Activated naive CD8-positive, alpha-beta T cell treated with anti-CD3 and anti-CD28 coated beads, Interleukin-2, amount 50 U/mL, for 16 hours (primary cell): Measurements from ENCODE around the gene MATN1.

Source experiments
- DNase-seq: peaks from one replicate; pipeline ENCODE4 v3.0.0-alpha.2; 2020; ENCODE audit warnings: low read depth, low spot score

The MATN1 gene

DNA sequence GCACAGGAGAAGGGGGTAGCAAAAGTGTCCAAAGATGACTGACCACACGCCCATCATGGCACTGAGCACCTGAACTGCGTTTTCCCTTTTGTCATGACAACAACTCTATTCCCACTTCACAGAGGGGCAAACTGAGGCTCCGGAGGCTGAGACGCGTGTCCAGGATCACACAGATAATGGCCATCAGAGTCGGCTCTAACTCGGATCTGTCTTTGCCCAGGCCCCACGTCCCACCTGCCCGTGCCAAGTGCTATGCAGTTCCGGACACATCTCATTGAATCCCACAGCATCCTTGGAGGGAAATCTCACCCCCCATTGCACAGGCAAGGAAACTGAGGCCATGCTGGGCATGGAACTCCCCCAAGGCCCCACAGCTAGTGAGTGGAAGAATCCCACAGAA lies 62.1 kb downstream of the MATN1 start:
- DNase-seq: no peak
